ENCODE measurements around the gene VASN.

Gene VASN

GRCh38 chr16:4344983-4345835, 26.4 kb upstream of the VASN start:
- no peak for DNase-seq (ENCODE audit: low read depth, low spot score)

DNA sequence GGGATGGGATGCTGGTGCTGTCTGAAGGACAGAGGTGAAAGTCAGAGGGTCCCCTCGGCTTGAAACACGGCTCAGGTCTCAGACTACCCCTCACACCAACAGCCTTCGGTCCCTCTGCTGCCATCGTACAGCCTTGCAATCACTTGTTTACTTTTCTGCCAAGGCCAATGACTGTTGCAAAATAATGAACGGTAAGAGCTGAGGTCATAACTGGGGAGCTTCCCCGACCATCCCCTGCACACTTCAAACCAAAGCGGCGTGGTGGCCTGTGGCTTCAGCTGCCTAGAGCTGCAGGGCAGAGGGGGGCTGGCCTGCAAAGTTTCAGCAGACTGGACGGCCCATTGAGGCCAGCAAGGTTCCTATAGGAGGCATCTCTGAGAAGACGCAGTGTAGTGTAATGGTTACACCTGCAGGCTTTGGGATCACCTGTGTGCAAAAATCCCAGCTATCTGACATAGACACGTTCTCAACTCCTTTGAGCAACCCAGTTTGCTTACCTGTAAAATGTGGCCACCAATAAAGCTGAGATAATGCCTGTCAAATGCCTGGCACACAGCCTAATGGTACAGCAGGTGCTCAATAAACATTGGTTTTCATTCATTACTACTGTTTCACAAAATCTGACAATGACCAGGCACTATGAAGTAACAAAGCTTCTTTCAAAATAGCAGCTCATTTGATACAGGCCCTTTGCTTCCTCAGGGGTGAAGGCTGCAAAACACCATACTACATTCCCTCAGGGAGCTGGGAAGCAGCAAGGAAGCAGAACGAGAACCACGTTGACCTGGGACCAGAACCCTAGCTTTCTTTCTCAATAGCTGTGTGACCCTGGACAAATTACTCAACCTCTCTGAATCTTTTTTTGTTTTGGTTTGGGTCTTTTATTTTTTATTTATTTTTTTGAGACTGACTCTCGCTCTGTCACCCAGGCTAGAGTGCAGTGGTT, 25.5 kb upstream of the VASN start:
- H3K36me3 ChIP-seq (ENCODE audit: insufficient read depth, insufficient read length, low read length) = peaks cover 68% of the 10 kb centered on the region
- H3K27me3 ChIP-seq (ENCODE audit: insufficient read depth, insufficient read length) = no peaks in the 10 kb centered on the region
- no peak for DNase-seq (ENCODE audit: low read depth, low spot score)
- H3K4me1 ChIP-seq (ENCODE audit: insufficient read depth, insufficient read length) = peaks cover 6% of the 10 kb centered on the region
- no peak overlapping the region for H3K9ac ChIP-seq (ENCODE audit: insufficient read length, low read depth)
- no peak for TF ChIP-seq ZNF274 (IDR thresholded peaks at IDR 0.05; ENCODE audit: low read depth, low read length)
- no peak for TF ChIP-seq YY1 (IDR thresholded peaks at IDR 0.05; ENCODE audit: insufficient read depth, insufficient read length)
- no peak for TF ChIP-seq SUZ12 (IDR thresholded peaks at IDR 0.05; ENCODE audit: extremely low read depth, insufficient read depth, insufficient read length)
- H3K9me3 ChIP-seq (ENCODE audit: insufficient read depth, low read length) = peaks cover 3% of the 10 kb centered on the region; the same call in 1 of the 2 replicates
- no peak overlapping the region for H3K4me3 ChIP-seq (ENCODE audit: insufficient read length, low read depth)

More at GRCh38 chr16:4344983-4345835, 26.4 kb upstream of the VASN start:
- peaks cover 77% of the 10 kb centered on the region for H3K36me3 ChIP-seq (ENCODE audit: insufficient read depth, insufficient read length, low read length)
- H3K27me3 ChIP-seq (ENCODE audit: insufficient read depth, insufficient read length) = no peaks in the 10 kb centered on the region
- no peak overlapping the region for H3K9ac ChIP-seq (ENCODE audit: insufficient read length, low read depth)
- peaks cover 8% of the 10 kb centered on the region for H3K4me1 ChIP-seq (ENCODE audit: insufficient read depth, insufficient read length)
- peaks cover 3% of the 10 kb centered on the region; the same call in 1 of the 2 replicates for H3K9me3 ChIP-seq (ENCODE audit: insufficient read depth, low read length)
- no peak overlapping the region for H3K4me3 ChIP-seq (ENCODE audit: insufficient read length, low read depth)
- TF ChIP-seq YY1 (IDR thresholded peaks at IDR 0.05; ENCODE audit: insufficient read depth, insufficient read length) (no peak), ZNF274 (IDR thresholded peaks at IDR 0.05; ENCODE audit: low read depth, low read length) (no peak), SUZ12 (IDR thresholded peaks at IDR 0.05; ENCODE audit: extremely low read depth, insufficient read depth, insufficient read length) (no peak)

- DNase-seq (ENCODE audit: low read depth, low spot score) = no peak
- no peak overlapping the region for H3K4me3 ChIP-seq (ENCODE audit: insufficient read length, low read depth)
- peaks cover 1% of the 10 kb centered on the region for H3K27me3 ChIP-seq (ENCODE audit: insufficient read depth, insufficient read length)
Observed at GRCh38 chr16:4347010-4347409, 24.6 kb upstream of the VASN start.

DNA sequence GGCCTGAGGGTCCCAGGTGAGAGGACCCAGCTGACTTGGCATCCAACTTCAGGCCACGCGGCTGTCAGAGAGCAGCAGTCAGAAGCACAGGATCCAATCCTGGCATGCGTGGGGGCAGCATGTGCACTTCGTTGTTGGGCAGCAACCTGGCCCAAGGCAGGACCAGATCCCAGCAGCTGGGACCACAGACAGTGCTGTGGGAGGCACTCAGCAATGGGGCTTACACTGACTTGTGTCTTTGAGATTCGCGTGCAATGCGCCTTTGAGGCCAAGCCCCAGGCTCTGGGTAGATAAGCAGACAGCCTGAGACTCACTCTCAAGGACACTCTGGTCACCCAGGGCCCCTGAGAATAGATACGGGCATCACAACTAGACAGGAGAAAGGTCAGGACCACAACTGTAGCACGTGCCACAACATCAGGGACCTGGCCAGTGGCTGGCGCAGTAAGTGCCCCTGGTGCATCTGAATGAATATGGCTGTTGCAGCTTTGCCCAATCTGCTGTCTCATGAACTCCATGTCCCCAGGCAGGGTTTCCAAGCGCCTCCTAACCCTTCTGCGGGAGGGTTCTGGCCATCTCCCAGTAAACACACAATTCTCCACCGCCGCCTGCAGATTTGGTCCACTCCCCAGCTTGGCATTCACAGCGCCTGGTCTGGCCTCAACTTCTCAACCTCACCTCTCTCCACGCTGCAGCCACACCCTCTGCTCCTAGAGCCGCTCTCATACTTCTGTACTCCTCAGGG, 23.7 kb upstream of the VASN start:
- H3K27me3 ChIP-seq (ENCODE audit: insufficient read depth, insufficient read length) = peaks cover 4% of the 10 kb centered on the region
- TF ChIP-seq YY1 (IDR thresholded peaks at IDR 0.05; ENCODE audit: insufficient read depth, insufficient read length) (no peak), SUZ12 (IDR thresholded peaks at IDR 0.05; ENCODE audit: extremely low read depth, insufficient read depth, insufficient read length) (no peak), ZNF274 (IDR thresholded peaks at IDR 0.05; ENCODE audit: low read depth, low read length) (no peak)
- H3K4me1 ChIP-seq (ENCODE audit: insufficient read depth, insufficient read length) = peaks cover 8% of the 10 kb centered on the region
- no peak overlapping the region for H3K4me3 ChIP-seq (ENCODE audit: insufficient read length, low read depth)
- DNase-seq (ENCODE audit: low read depth, low spot score) = no peak
- peaks cover 58% of the 10 kb centered on the region for H3K36me3 ChIP-seq (ENCODE audit: insufficient read depth, insufficient read length, low read length)
- peaks cover 3% of the 10 kb centered on the region; the same call in 1 of the 2 replicates for H3K9me3 ChIP-seq (ENCODE audit: insufficient read depth, low read length)
- peak overlapping the region; percentile 59 for H3K9ac ChIP-seq (ENCODE audit: insufficient read length, low read depth)

More at GRCh38 chr16:4347010-4347409, 24.6 kb upstream of the VASN start:
- TF ChIP-seq ZNF274 (IDR thresholded peaks at IDR 0.05; ENCODE audit: low read depth, low read length) (no peak), SUZ12 (IDR thresholded peaks at IDR 0.05; ENCODE audit: extremely low read depth, insufficient read depth, insufficient read length) (no peak), YY1 (IDR thresholded peaks at IDR 0.05; ENCODE audit: insufficient read depth, insufficient read length) (no peak)
- peaks cover 63% of the 10 kb centered on the region for H3K36me3 ChIP-seq (ENCODE audit: insufficient read depth, insufficient read length, low read length)
- H3K4me1 ChIP-seq (ENCODE audit: insufficient read depth, insufficient read length) = peaks cover 8% of the 10 kb centered on the region
- peaks cover 3% of the 10 kb centered on the region; the same call in 1 of the 2 replicates for H3K9me3 ChIP-seq (ENCODE audit: insufficient read depth, low read length)
- H3K9ac ChIP-seq (ENCODE audit: insufficient read length, low read depth) = no peak overlapping the region

- Histone ChIP-seq H3K27me3 (ENCODE audit: insufficient read depth, insufficient read length) (peaks cover 4% of the 10 kb centered on the region), H3K4me3 (ENCODE audit: insufficient read length, low read depth) (no peak overlapping the region), H3K9ac (ENCODE audit: insufficient read length, low read depth) (peak overlapping the region; percentile 34), H3K4me1 (ENCODE audit: insufficient read depth, insufficient read length) (peaks cover 6% of the 10 kb centered on the region), H3K36me3 (ENCODE audit: insufficient read depth, insufficient read length, low read length) (peaks cover 49% of the 10 kb centered on the region), H3K9me3 (ENCODE audit: insufficient read depth, low read length) (peaks cover 2% of the 10 kb centered on the region; the same call in 1 of the 2 replicates)
- no peak for DNase-seq (ENCODE audit: low read depth, low spot score)
- TF ChIP-seq ZNF274 (IDR thresholded peaks at IDR 0.05; ENCODE audit: low read depth, low read length) (no peak), YY1 (IDR thresholded peaks at IDR 0.05; ENCODE audit: insufficient read depth, insufficient read length) (no peak), SUZ12 (IDR thresholded peaks at IDR 0.05; ENCODE audit: extremely low read depth, insufficient read depth, insufficient read length) (no peak)
Observed at GRCh38 chr16:4349332-4349731, 22.3 kb upstream of the VASN start.

GRCh38 chr16:4350365-4350786, 21.3 kb upstream of the VASN start:
- TF ChIP-seq YY1 (IDR thresholded peaks at IDR 0.05; ENCODE audit: insufficient read depth, insufficient read length) (no peak), ZNF274 (IDR thresholded peaks at IDR 0.05; ENCODE audit: low read depth, low read length) (no peak), SUZ12 (IDR thresholded peaks at IDR 0.05; ENCODE audit: extremely low read depth, insufficient read depth, insufficient read length) (no peak)
- H3K9me3 ChIP-seq (ENCODE audit: insufficient read depth, low read length) = no peaks in the 10 kb centered on the region
- peaks cover 10% of the 10 kb centered on the region for H3K4me1 ChIP-seq (ENCODE audit: insufficient read depth, insufficient read length)
- peak overlapping the region; percentile 100 for H3K9ac ChIP-seq (ENCODE audit: insufficient read length, low read depth)
- DNase-seq (ENCODE audit: low read depth, low spot score) = no peak
- peak overlapping the region; percentile 100 for H3K4me3 ChIP-seq (ENCODE audit: insufficient read length, low read depth)
- H3K36me3 ChIP-seq (ENCODE audit: insufficient read depth, insufficient read length, low read length) = peaks cover 42% of the 10 kb centered on the region
- H3K27me3 ChIP-seq (ENCODE audit: insufficient read depth, insufficient read length) = peaks cover 4% of the 10 kb centered on the region
